ENCODE data around the gene RAB17. TPM values are rescaled to one million over a fixed set of nuclear protein-coding genes. Genes with fewer than 3 reads are reported as not detected.

RAB17 gene
- total and polyA plus RNA-seq, 12 donors, result 0.37 to 18.7 (median 5.0) TPM

DNA sequence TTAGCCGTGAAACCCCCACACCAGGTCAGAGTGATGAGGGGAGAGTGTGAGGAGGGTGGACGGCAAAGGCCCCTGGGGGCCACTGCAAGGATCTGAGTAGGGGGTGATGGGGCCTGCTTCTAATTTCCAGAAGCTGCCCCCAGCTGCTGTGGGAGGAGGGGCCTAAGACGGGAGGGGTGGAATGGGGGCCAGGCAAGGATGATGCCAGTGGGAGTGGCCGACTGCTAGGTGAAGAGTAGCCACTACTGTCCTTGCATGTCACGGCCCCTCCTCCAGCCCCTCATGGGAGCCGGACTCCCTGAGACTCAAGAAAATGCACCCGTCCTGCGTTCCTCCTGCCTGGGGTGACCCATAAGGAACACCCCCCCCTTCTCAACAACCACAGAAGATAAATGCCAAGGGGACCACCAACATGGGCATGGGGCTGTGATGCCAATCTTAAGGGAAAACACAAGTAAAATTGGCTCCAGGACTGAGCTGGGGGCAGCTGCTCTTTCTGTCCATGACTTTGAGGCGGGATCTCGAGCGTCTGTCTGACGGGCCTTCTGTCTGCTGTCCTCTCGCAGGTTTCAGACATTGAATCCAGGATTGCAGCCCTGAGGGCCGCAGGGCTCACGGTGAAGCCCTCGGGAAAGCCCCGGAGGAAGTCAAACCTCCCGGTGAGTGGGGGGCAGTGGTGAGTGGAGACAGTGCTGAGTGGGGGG, 48.4 kb downstream of the RAB17 start:
- Histone ChIP-seq H3K9me3 (replicated peaks in 1 of 3) (no peaks in the 10 kb centered on the region), H3K27ac (no peak overlapping the region), H3K27me3 (no peaks in the 10 kb centered on the region), H3K4me1 (replicated peaks in 1 of 2) (peaks cover 0 to 3% of the 10 kb centered on the region in 2 donors), H3K4me3 (no peak overlapping the region), H3K36me3 (replicated peaks in 1 of 2) (no peaks in the 10 kb centered on the region)
- TF ChIP-seq, protein P1, sequence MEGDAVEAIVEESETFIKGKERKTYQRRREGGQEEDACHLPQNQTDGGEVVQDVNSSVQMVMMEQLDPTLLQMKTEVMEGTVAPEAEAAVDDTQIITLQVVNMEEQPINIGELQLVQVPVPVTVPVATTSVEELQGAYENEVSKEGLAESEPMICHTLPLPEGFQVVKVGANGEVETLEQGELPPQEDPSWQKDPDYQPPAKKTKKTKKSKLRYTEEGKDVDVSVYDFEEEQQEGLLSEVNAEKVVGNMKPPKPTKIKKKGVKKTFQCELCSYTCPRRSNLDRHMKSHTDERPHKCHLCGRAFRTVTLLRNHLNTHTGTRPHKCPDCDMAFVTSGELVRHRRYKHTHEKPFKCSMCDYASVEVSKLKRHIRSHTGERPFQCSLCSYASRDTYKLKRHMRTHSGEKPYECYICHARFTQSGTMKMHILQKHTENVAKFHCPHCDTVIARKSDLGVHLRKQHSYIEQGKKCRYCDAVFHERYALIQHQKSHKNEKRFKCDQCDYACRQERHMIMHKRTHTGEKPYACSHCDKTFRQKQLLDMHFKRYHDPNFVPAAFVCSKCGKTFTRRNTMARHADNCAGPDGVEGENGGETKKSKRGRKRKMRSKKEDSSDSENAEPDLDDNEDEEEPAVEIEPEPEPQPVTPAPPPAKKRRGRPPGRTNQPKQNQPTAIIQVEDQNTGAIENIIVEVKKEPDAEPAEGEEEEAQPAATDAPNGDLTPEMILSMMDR (IDR thresholded peaks at IDR 0.05), result no peak
- 92 to 95% (median 95%) methylated on average over 14 to 18 of the region's 18 CpGs for WGBS, 4 donors
- intact Hi-C loops (cut with DNase I), result no loop called here
- no peak for DNase-seq

DNA sequence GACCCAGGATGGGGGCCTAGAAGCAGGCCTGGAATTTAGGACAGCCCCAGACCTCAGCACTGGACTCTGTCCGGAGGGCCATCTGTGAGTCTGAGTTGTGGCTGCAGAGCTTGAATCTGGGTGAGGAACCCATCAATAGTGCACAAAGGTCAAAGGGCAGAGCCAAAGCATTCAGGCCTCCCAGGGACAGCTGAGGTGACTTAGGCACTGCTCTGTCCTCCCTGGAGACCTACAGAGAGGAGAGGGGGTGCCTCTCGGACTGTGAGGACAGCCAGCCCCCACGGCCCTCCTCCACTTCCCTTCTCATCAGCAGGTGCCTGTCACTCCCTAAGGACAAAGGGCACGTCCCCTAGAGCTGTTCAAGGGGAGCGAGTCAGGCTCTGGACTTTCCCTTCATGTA, 49.3 kb downstream of the RAB17 start:
- no peaks in the 10 kb centered on the region for H3K9me3 ChIP-seq (replicated peaks in 1 of 3)
- H3K36me3 ChIP-seq (replicated peaks in 1 of 2), result no peaks in the 10 kb centered on the region
- peaks cover 0 to 3% of the 10 kb centered on the region in 2 donors for H3K4me1 ChIP-seq (replicated peaks in 1 of 2)
- H3K27ac ChIP-seq, result no peak overlapping the region
- DNase-seq, result no peak
- H3K27me3 ChIP-seq, result no peaks in the 10 kb centered on the region
- intact Hi-C loops (cut with DNase I), result no loop called here
- no peak overlapping the region for H3K4me3 ChIP-seq
- TF ChIP-seq, protein P1 (IDR thresholded peaks at IDR 0.05), result no peak
- TF ChIP-seq POLR2A (IDR thresholded peaks at IDR 0.05), result no peak
- 83 to 93% (median 91%) methylated on average over 3 to 5 of the region's 5 CpGs for WGBS, 4 donors

DNA sequence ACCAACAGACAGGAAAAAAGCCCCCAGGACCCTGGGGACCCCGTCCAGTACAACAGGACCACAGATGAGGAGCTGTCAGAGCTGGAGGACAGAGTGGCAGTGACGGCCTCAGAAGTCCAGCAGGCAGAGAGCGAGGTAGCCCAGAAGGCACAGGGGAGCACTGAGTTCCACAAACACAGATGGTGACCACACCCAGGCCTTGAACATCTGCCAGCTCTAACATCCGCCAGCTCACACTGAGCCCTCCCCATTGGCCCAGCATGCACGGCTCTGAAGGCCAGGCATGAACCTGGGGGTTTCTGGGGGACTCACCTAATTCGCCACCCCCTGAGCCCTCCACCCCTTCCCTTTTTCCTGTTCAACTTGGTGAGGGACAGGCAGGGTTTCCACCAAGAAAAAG, 49.7 kb downstream of the RAB17 start:
- intact Hi-C loops (cut with DNase I), result no loop called here
- H3K27ac ChIP-seq, result no peak overlapping the region
- H3K9me3 ChIP-seq (replicated peaks in 1 of 3), result no peaks in the 10 kb centered on the region
- DNase-seq, result peak in 6 of 7 donors; percentile 33 to 60 (median 44)
- H3K4me1 ChIP-seq (replicated peaks in 1 of 2), result peaks cover 0 to 3% of the 10 kb centered on the region in 2 donors
- WGBS, 4 donors, result 34 to 59% (median 48%) methylated on average over 5 to 6 of the region's 6 CpGs
- H3K36me3 ChIP-seq (replicated peaks in 1 of 2), result no peaks in the 10 kb centered on the region
- TF ChIP-seq, protein P1 (IDR thresholded peaks at IDR 0.05), result no peak
- TF ChIP-seq POLR2A (IDR thresholded peaks at IDR 0.05), result no peak
- H3K4me3 ChIP-seq, result no peak overlapping the region
- H3K27me3 ChIP-seq, result no peaks in the 10 kb centered on the region

DNA sequence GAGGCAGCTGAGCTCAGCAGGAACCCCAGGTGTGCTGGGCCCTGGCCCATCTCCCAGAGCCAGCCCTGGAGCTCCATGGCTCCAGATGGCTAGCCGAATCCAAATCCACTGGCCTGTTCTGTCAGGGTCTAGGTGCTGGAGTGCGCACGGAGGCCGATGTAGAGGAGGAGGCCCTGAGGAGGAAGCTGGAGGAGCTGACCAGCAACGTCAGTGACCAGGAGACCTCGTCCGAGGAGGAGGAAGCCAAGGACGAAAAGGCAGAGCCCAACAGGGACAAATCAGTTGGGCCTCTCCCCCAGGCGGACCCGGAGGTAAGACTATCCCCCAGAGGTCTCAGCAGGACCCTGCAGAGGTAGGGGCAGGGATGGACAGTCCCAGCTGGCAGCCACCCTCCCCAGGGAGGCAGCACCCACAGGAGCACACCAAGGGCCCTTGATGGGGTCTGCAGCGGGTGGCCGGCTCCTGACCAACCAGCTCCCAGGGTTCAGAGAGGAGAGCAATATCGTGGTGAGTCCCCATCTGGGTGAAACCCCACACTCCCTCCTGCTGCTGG, 50.2 kb downstream of the RAB17 start:
- H3K27me3 ChIP-seq, result no peaks in the 10 kb centered on the region
- no peak overlapping the region for H3K4me3 ChIP-seq
- no peak for TF ChIP-seq POLR2A (IDR thresholded peaks at IDR 0.05)
- TF ChIP-seq, protein P1 (IDR thresholded peaks at IDR 0.05), result no peak
- H3K4me1 ChIP-seq (replicated peaks in 1 of 2), result peaks cover 0 to 3% of the 10 kb centered on the region in 2 donors
- no peaks in the 10 kb centered on the region for H3K36me3 ChIP-seq (replicated peaks in 1 of 2)
- no peaks in the 10 kb centered on the region for H3K9me3 ChIP-seq (replicated peaks in 1 of 3)
- no peak for DNase-seq
- WGBS, 4 donors, result 86 to 96% (median 89%) methylated on average over 4 to 13 of the region's 13 CpGs
- intact Hi-C loops (cut with DNase I), result no loop called here
- H3K27ac ChIP-seq, result no peak overlapping the region

Measured in adrenal gland (tissue), 12 donors.